IMR-90 (cell line): ENCODE data around the gene GALNT17. TPM values are rescaled to one million over a fixed set of nuclear protein-coding genes. Genes with fewer than 3 reads are reported as not detected.

Experiments
- ATAC-seq: fragments of 200-7000 bp; cut with Tn5 transposase; 2 replicates; pipeline ENCODE4 v1.9.1; 2020; ENCODE audit warnings: low read depth, mild to moderate bottlenecking, moderate library complexity
- BruUV-seq: library from RNA; stranded (reverse); fragments of 400-500 nt; replicated peaks from 2 replicates; lab custom pipeline; 2021; lab: Mats Ljungman, UMichigan
- CTCF ChIA-PET: fragments of 300-600 bp; formaldehyde crosslinking; extraction: SDS; loops from one replicate; lab custom pipeline; 2021; ENCODE audit warnings: antibody characterized with exemption; lab: Yijun Ruan, JAX
- POLR2A ChIA-PET: fragments of 300-600 bp; sonication (Branson Sonifier 250); formaldehyde crosslinking; loops from one replicate; lab custom pipeline; 2022; ENCODE audit warnings: antibody characterized with exemption; ENCODE audit not compliant: unreplicated experiment; lab: Charles Lee
- DNase-seq: peaks from one replicate; pipeline ENCODE4 v3.0.0; 2013
- H2AFZ ChIP-seq: replicated peaks from 2 replicates; pipeline ENCODE3; 2013; ENCODE audit warnings: low read length, mild to moderate bottlenecking; ENCODE audit not compliant: poor library complexity
- H2AK5ac ChIP-seq: 2 replicates; pipeline ENCODE4 v1.6.1; 2013; ENCODE audit warnings: low read depth, low read length, inconsistent platforms
- H2AK9ac ChIP-seq: replicated peaks from 2 replicates; pipeline ENCODE3; 2013; ENCODE audit warnings: mild to moderate bottlenecking, low read depth, low read length, moderate library complexity; ENCODE audit not compliant: poor library complexity
- H2BK120ac ChIP-seq: 2 replicates; pipeline ENCODE4 v1.6.1; 2013; ENCODE audit warnings: low read depth, low read length, inconsistent platforms
- H2BK15ac ChIP-seq: 3 replicates; pipeline ENCODE4 v1.6.1; 2013; ENCODE audit warnings: low read depth, low read length, inconsistent platforms
- H2BK20ac ChIP-seq: 2 replicates; pipeline ENCODE4 v1.6.1; 2013; ENCODE audit warnings: low read depth, mild to moderate bottlenecking, inconsistent platforms, low read length, moderate library complexity
- H2BK5ac ChIP-seq: 2 replicates; pipeline ENCODE4 v1.6.1; 2013; ENCODE audit warnings: mild to moderate bottlenecking, low read depth, low read length, inconsistent platforms; ENCODE audit not compliant: poor library complexity, severe bottlenecking
- H3K14ac ChIP-seq: replicated peaks from 2 replicates; pipeline ENCODE4 v1.6.1; 2013; ENCODE audit warnings: low read depth, low read length, inconsistent platforms
- H3K18ac ChIP-seq: 2 replicates; pipeline ENCODE4 v1.6.1; 2013; ENCODE audit warnings: low read depth, low read length, control low read depth
- H3K23ac ChIP-seq: 2 replicates; pipeline ENCODE4 v1.6.1; 2013; ENCODE audit warnings: low read depth, low read length, inconsistent platforms
- H3K27ac ChIP-seq: 2 replicates; pipeline ENCODE4 v1.5.1; 2013; ENCODE audit warnings: mild to moderate bottlenecking, control low read depth, low read length; ENCODE audit not compliant: insufficient read depth
- H3K27me3 ChIP-seq: 2 replicates; pipeline ENCODE4 v1.6.1; 2013; ENCODE audit warnings: low read length; ENCODE audit not compliant: control insufficient read depth, insufficient read depth
- H3K36me3 ChIP-seq: 2 replicates; pipeline ENCODE4 v1.6.1; 2013; ENCODE audit warnings: low read length, mixed read lengths; ENCODE audit not compliant: control insufficient read depth, insufficient read depth
- H3K4ac ChIP-seq: 2 replicates; pipeline ENCODE4 v1.6.1; 2013; ENCODE audit warnings: low read depth, low read length, inconsistent platforms
- H3K4me1 ChIP-seq: 2 replicates; pipeline ENCODE4 v1.6.1; 2013; ENCODE audit warnings: low read length, mixed read lengths; ENCODE audit not compliant: control insufficient read depth, insufficient read depth
- H3K4me2 ChIP-seq: 2 replicates; pipeline ENCODE4 v1.6.1; 2013; ENCODE audit warnings: low read depth, mild to moderate bottlenecking, control low read depth, low read length, moderate library complexity
- H3K4me3 ChIP-seq: 2 replicates; pipeline ENCODE4 v1.5.1; 2013; ENCODE audit warnings: low read depth, mild to moderate bottlenecking, control low read depth, low read length, moderate library complexity; ENCODE audit not compliant: insufficient read depth
- H3K56ac ChIP-seq: 2 replicates; pipeline ENCODE4 v1.6.1; 2013; ENCODE audit warnings: low read length, inconsistent platforms; ENCODE audit not compliant: insufficient read depth; ENCODE audit errors: extremely low read depth
- H3K79me1 ChIP-seq, 2 experiments: 2 replicates each; pipeline ENCODE4 v1.6.1; 2013; ENCODE audit warnings: low read length in 2 of 2, inconsistent platforms in 1 of 2, low read depth in 1 of 2
- H3K9ac ChIP-seq: 2 replicates; pipeline ENCODE4 v1.6.1; 2013; ENCODE audit warnings: low read depth, low read length, control low read depth
- H3K9me1 ChIP-seq: 2 replicates; pipeline ENCODE4 v1.6.1; 2013; ENCODE audit warnings: low read length, inconsistent platforms; ENCODE audit not compliant: insufficient read depth
- H3K9me3 ChIP-seq: 2 replicates; pipeline ENCODE4 v1.6.1; 2013; ENCODE audit warnings: low read length; ENCODE audit not compliant: control insufficient read depth, insufficient read depth
- H4K20me1 ChIP-seq: 2 replicates; pipeline ENCODE4 v1.6.1; 2013; ENCODE audit warnings: low read length, inconsistent platforms; ENCODE audit not compliant: insufficient read depth
- H4K5ac ChIP-seq: 2 replicates; pipeline ENCODE4 v1.6.1; 2013; ENCODE audit warnings: mild to moderate bottlenecking, low read depth, low read length, control low read depth
- H4K8ac ChIP-seq, 2 experiments: 2 replicates each; pipeline ENCODE4 v1.6.1; 2013; ENCODE audit warnings: low read depth in 2 of 2, low read length in 2 of 2, control low read depth in 1 of 2, inconsistent platforms in 1 of 2
- H4K91ac ChIP-seq: 2 replicates; pipeline ENCODE4 v1.6.1; 2013; ENCODE audit warnings: low read depth, low read length, inconsistent platforms; ENCODE audit not compliant: insufficient read depth
- BHLHE40 ChIP-seq: fragments of 150-350 bp; IDR thresholded peaks from 2 replicates; pipeline ENCODE4 v1.6.1; 2016; ENCODE audit warnings: mild to moderate bottlenecking, low read depth, low read length
- CEBPB ChIP-seq: IDR thresholded peaks from 2 replicates; pipeline ENCODE4 v1.6.1; 2012; ENCODE audit warnings: low read depth, low read length, improper control_type of control experiment
- MAFK ChIP-seq: IDR thresholded peaks from 2 replicates; pipeline ENCODE4 v1.6.1; 2012; ENCODE audit warnings: low read depth, low read length, improper control_type of control experiment
- USF2 ChIP-seq: fragments of 150-350 bp; IDR thresholded peaks from 2 replicates; pipeline ENCODE4 v1.6.1; 2017; ENCODE audit warnings: mild to moderate bottlenecking, antibody characterized with exemption, low read length, low read depth
- WGBS, 2 experiments: methylation state at CpG; one replicate each; pipeline versions ENCODE4 v1.1.5 to v1.1.7; 2013; ENCODE audit warnings: missing lambda C conversion rate in 2 of 2; ENCODE audit not compliant: insufficient read length in 1 of 2; ENCODE audit errors: extremely low coverage in 2 of 2; 5-methylcytosine and 5-hydroxymethylcytosine counted together
- dilution Hi-C: fragments of 300-500 bp; cut with HindIII; formaldehyde crosslinking; loops from one replicate; pipeline ENCODE4 v1.14.3; 2018; ENCODE audit warnings: low sequenced_read_pairs; ENCODE audit not compliant: unreplicated experiment
- in situ Hi-C: fragments of 300-500 bp; cut with MboI; formaldehyde crosslinking; loops from 3 replicates; pipeline ENCODE4 v1.14.3; 2019; ENCODE audit warnings: low sequenced_read_pairs, inconsistent platforms, mixed read lengths
- intact Hi-C: fragments of 100-400 bp; cut with micrococcal nuclease; formaldehyde crosslinking; loops from 2 replicates; pipeline ENCODE4 v1.10.0; 2022
- polyA plus RNA-seq, 3 experiments: library from polyadenylated mRNA; depleted of rRNA; stranded (reverse); fragments of >200 nt; gene quantifications; 2 replicates each; pipeline ENCODE4 v1.2.3, GENCODE V29; 2012; ENCODE audit warnings: low replicate concordance in 1 of 3
- total RNA-seq: library from RNA; depleted of rRNA; stranded (reverse); fragments of >200 nt; gene quantifications from 2 replicates; pipeline ENCODE4 v1.2.3, GENCODE V29; 2012

Gene GALNT17
- total and polyA plus RNA-seq, 2 of the 4 experiments (the other 2 are of a cell fraction): not detected

- no TSS peak for BruUV-seq
- Histone ChIP-seq H3K56ac (no peak overlapping the region), H3K9ac (no peak overlapping the region), H2BK15ac (no peak overlapping the region), H4K20me1 (no peaks in the 10 kb centered on the region), H3K9me3 (peaks cover 18% of the 10 kb centered on the region), H3K14ac (no peak overlapping the region), H3K23ac (no peak overlapping the region), H3K4ac (no peak overlapping the region), H2AFZ (no peak overlapping the region), H2BK20ac (no peak overlapping the region), H2BK5ac (no peak overlapping the region), H3K36me3 (no peaks in the 10 kb centered on the region), H4K91ac (no peak overlapping the region), H4K8ac (no peak overlapping the region), H4K5ac (no peak overlapping the region), H3K79me1 (no peaks in the 10 kb centered on the region), H3K4me3 (no peak overlapping the region), H3K18ac (no peak overlapping the region), H3K4me2 (no peak overlapping the region), H3K27ac (no peak overlapping the region), H3K4me1 (no peaks in the 10 kb centered on the region), H2AK9ac (no peak overlapping the region), H3K9me1 (no peaks in the 10 kb centered on the region), H2AK5ac (no peak overlapping the region), H3K27me3 (no peaks in the 10 kb centered on the region), H2BK120ac (no peak overlapping the region)
- CTCF ChIA-PET: no interaction called here
- no peak for ATAC-seq
- no peak for TF ChIP-seq CEBPB
- no peak for TF ChIP-seq BHLHE40
- no peak for TF ChIP-seq MAFK
- no peak for TF ChIP-seq USF2
- POLR2A ChIA-PET: no interaction called here
- in situ Hi-C loops: no loop called here
- DNase-seq: no peak
- 40% methylated on average over 1 of the region's 2 CpGs; no CpG with 5 or more reads in 1 of the 2 experiments for WGBS, 2 experiments
- intact Hi-C loops: no loop called here
- dilution Hi-C loops: no loop called here
Measured at GRCh38 chr7:71472962-71473361, 341.0 kb downstream of the GALNT17 start.
